HAP-1 (cell line): ENCODE measurements around the gene TMEM165.
A peak's percentile ranks its signal among the peaks of the same experiment; 100 is the strongest.
"Not testable (repeated sequence)": the region's sequence is repeated elsewhere in the genome, so short reads cannot be mapped to it uniquely, and the experiment has no call there.

Experiments used
- DNase-seq, 2 experiments: peaks; one replicate each; pipeline ENCODE4 v3.0.0-alpha.2; 2016 to 2020; ENCODE audit warnings: low spot score in 2 of 2
- H3K27me3 ChIP-seq: fragments of 250-450 bp; sonication (Bioruptor Pico); 2 replicates; pipeline ENCODE4 v1.5.1; 2020; ENCODE audit warnings: low read depth, mild to moderate bottlenecking, moderate library complexity
- H3K36me3 ChIP-seq: fragments of 250-450 bp; sonication (Bioruptor Pico); replicated peaks from 2 replicates; pipeline ENCODE4 v1.5.1; 2020; ENCODE audit warnings: mild to moderate bottlenecking
- H3K4me1 ChIP-seq: fragments of 250-450 bp; sonication (Bioruptor Pico); 2 replicates; pipeline ENCODE4 v1.5.1; 2020; ENCODE audit warnings: mild to moderate bottlenecking
- H3K4me3 ChIP-seq: fragments of 250-450 bp; sonication (Bioruptor Pico); 2 replicates; pipeline ENCODE4 v1.5.1; 2020; ENCODE audit warnings: mild to moderate bottlenecking, moderate library complexity
- H3K9me3 ChIP-seq: fragments of 250-450 bp; sonication (Bioruptor Pico); 2 replicates; pipeline ENCODE4 v1.5.1; 2020; ENCODE audit warnings: mild to moderate bottlenecking, moderate library complexity
- in situ Hi-C: fragments of 300-500 bp; cut with MboI; formaldehyde crosslinking; loops from 3 replicates; pipeline ENCODE4 v1.14.3; 2020; ENCODE audit warnings: low sequenced_read_pairs, inconsistent platforms, mixed read lengths

Gene TMEM165

GRCh38 chr4:55358246-55358645, 37.5 kb upstream of the TMEM165 start:
- in situ Hi-C loops = no loop called here
- Histone ChIP-seq H3K4me3 (no peak overlapping the region), H3K4me1 (no peaks in the 10 kb centered on the region; the same call in 1 of the 2 replicates), H3K36me3 (no peaks in the 10 kb centered on the region), H3K9me3 (no peaks in the 10 kb centered on the region), H3K27me3 (no peaks in the 10 kb centered on the region)
- no peak for DNase-seq

DNA sequence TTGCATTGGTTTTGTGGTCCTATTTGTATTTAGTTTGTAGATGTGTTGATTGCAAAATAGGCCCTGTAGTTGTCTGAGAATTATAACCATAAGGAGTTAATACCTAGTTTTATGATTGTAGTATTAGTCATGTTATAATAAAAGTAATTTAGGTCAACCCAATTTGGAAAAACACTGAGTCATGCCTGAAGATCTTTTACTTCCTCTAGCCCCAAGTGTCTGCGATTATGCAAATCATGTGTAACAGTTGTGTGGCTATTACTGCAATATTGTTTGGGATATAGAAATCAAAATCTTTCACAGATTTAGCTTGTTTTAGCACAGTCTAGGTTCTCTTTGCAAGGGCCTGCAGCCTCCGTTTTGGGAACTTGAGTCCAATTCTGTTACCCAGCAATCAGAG, 37.1 kb upstream of the TMEM165 start:
- H3K4me1 ChIP-seq = no peaks in the 10 kb centered on the region; the same call in 1 of the 2 replicates
- H3K9me3 ChIP-seq = no peaks in the 10 kb centered on the region
- no peaks in the 10 kb centered on the region for H3K27me3 ChIP-seq
- no peak overlapping the region for H3K4me3 ChIP-seq
- H3K36me3 ChIP-seq = peaks cover 2% of the 10 kb centered on the region; the same call in 1 of the 2 replicates
- no peak for DNase-seq
- in situ Hi-C loops = no loop called here

GRCh38 chr4:55359397-55359916, 36.3 kb upstream of the TMEM165 start:
- no peak for DNase-seq
- in situ Hi-C loops = no loop called here
- H3K4me3 ChIP-seq = no peak overlapping the region
- no peaks in the 10 kb centered on the region for H3K9me3 ChIP-seq
- peaks cover 4% of the 10 kb centered on the region for H3K4me1 ChIP-seq
- H3K36me3 ChIP-seq = peaks cover 3% of the 10 kb centered on the region; the same call in 1 of the 2 replicates
- H3K27me3 ChIP-seq = no peaks in the 10 kb centered on the region

- in situ Hi-C loops, DNase-seq, H3K36me3 ChIP-seq, H3K9me3 ChIP-seq, H3K27me3 ChIP-seq, H3K4me3 ChIP-seq: not testable (repeated sequence)
- peaks cover 13% of the 10 kb centered on the region for H3K4me1 ChIP-seq
Measured at GRCh38 chr4:55362938-55363337, 32.8 kb upstream of the TMEM165 start.

GRCh38 chr4:55363691-55364351, 31.9 kb upstream of the TMEM165 start:
- Histone ChIP-seq H3K9me3 (no peaks in the 10 kb centered on the region), H3K4me1 (peaks cover 13% of the 10 kb centered on the region), H3K27me3 (no peaks in the 10 kb centered on the region), H3K4me3 (no peak overlapping the region), H3K36me3 (peaks cover 3% of the 10 kb centered on the region; the same call in 1 of the 2 replicates)
- DNase-seq = no peak
- in situ Hi-C loops = no loop called here

GRCh38 chr4:55364691-55365344, 30.9 kb upstream of the TMEM165 start:
- Histone ChIP-seq H3K4me3 (no peak overlapping the region), H3K4me1 (peaks cover 13% of the 10 kb centered on the region), H3K36me3 (peaks cover 3% of the 10 kb centered on the region; the same call in 1 of the 2 replicates), H3K27me3 (no peaks in the 10 kb centered on the region), H3K9me3 (no peaks in the 10 kb centered on the region)
- DNase-seq = peak; percentile 73 to 75
- in situ Hi-C loops = no loop called here

DNA sequence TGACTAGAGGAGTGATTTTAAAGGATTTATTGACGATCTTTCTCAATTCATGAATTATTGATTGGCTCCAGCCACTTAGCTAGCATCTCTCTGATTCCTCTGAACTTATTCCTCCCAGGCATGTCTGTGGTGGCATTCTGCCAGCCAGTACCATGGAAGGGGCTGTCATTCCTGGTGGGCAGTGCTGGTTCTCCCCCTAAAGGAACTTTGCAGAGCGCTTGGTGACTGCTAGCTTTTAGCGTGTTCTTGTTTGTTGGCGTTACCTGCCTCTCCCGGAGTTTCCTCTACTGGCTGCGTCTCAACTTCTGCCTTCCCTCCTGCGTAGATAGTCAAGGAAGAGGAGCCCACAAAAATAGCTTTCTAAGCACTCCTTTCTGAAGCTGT, 30.4 kb upstream of the TMEM165 start:
- no peak for DNase-seq
- H3K4me3 ChIP-seq = no peak overlapping the region
- no peaks in the 10 kb centered on the region for H3K27me3 ChIP-seq
- in situ Hi-C loops = no loop called here
- no peaks in the 10 kb centered on the region for H3K9me3 ChIP-seq
- peaks cover 3% of the 10 kb centered on the region; the same call in 1 of the 2 replicates for H3K36me3 ChIP-seq
- peaks cover 13% of the 10 kb centered on the region for H3K4me1 ChIP-seq

GRCh38 chr4:55366621-55367020, 29.1 kb upstream of the TMEM165 start:
- peaks cover 3% of the 10 kb centered on the region; the same call in 1 of the 2 replicates for H3K36me3 ChIP-seq
- in situ Hi-C loops = no loop called here
- peaks cover 13% of the 10 kb centered on the region for H3K4me1 ChIP-seq

GRCh38 chr4:55367084-55367722, 28.6 kb upstream of the TMEM165 start:
- H3K9me3 ChIP-seq = no peaks in the 10 kb centered on the region
- H3K4me1 ChIP-seq = peaks cover 13% of the 10 kb centered on the region
- no peak overlapping the region for H3K4me3 ChIP-seq
- no peak for DNase-seq
- peaks cover 3% of the 10 kb centered on the region; the same call in 1 of the 2 replicates for H3K36me3 ChIP-seq
- in situ Hi-C loops = no loop called here
- no peaks in the 10 kb centered on the region for H3K27me3 ChIP-seq

More at GRCh38 chr4:55366621-55367020, 29.1 kb upstream of the TMEM165 start:
- no peaks in the 10 kb centered on the region for H3K27me3 ChIP-seq
- H3K9me3 ChIP-seq = no peaks in the 10 kb centered on the region
- no peak overlapping the region for H3K4me3 ChIP-seq
- no peak for DNase-seq

DNA sequence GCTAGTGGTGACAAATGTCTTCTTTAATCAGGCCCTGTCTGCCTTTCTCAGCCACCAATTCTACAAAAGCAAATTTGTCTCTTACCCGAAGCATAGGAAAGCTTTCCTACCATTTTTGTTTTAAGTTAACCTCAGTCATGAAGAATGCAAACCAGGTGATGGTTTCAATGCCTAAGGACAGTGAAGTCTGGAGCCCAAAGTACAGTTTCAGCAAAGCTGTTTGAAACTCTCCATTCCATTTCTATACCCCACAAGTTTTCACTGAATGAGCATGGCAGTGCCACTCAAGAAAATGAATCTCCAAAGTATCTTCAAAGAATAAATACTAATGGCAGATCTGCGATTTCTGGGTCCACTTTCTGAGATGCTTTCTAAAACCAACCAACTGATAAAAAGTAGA, 25.8 kb upstream of the TMEM165 start:
- in situ Hi-C loops = no loop called here

DNA sequence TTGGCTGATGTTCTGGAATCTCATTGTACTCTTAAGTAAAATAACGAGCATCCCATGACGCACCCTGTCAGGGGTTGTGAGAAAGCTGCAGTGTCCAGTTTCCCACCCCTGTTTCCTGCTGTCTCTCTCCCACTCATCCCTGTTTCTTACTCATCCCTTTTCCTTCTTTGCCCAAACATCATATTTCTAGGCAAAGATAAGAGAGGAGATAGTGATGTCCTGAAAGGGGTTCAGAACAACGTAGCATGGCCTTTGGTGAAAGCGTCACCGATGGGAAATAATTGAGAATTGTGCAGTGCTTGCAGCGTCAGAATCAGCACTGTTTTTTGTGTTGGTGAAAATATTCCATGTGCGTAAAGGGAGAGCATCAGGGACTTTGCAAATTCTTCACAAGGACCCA, 23.5 kb upstream of the TMEM165 start:
- in situ Hi-C loops = no loop called here
- H3K9me3 ChIP-seq = no peaks in the 10 kb centered on the region

More for the DNA sequence above, 25.8 kb upstream of the TMEM165 start:
- DNase-seq = no peak
- H3K4me3 ChIP-seq = no peak overlapping the region
- H3K27me3 ChIP-seq = no peaks in the 10 kb centered on the region
- peaks cover 4% of the 10 kb centered on the region for H3K4me1 ChIP-seq
- no peaks in the 10 kb centered on the region; the same call in 1 of the 2 replicates for H3K36me3 ChIP-seq
- H3K9me3 ChIP-seq = no peaks in the 10 kb centered on the region

GRCh38 chr4:55373461-55373860, 22.3 kb upstream of the TMEM165 start:
- H3K36me3 ChIP-seq = no peaks in the 10 kb centered on the region
- no peak for DNase-seq
- no peaks in the 10 kb centered on the region for H3K27me3 ChIP-seq

More for the DNA sequence above, 23.5 kb upstream of the TMEM165 start:
- no peaks in the 10 kb centered on the region for H3K36me3 ChIP-seq
- no peaks in the 10 kb centered on the region for H3K4me1 ChIP-seq
- no peak for DNase-seq
- H3K4me3 ChIP-seq = no peak overlapping the region
- H3K27me3 ChIP-seq = no peaks in the 10 kb centered on the region

DNA sequence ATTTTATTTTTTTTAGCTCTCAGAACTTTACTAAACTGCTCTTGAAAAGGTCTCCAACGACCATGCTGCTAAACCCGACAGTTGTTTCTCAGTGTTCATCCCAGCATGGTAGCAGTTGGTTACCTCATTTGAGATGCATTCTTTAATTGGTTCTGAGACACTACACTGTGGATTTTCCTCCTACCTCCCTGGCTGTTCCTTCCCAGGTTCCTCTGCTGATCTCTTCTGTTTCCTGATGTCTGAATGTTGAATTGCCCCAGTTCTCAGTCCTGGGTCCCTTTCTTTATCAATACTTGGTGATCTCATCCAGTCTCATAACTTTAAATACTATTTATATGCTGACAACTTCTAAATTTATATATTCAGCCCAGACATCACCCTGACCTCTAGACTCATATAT, 19.1 kb upstream of the TMEM165 start:
- no peak for DNase-seq
- Histone ChIP-seq H3K9me3 (no peaks in the 10 kb centered on the region), H3K27me3 (no peaks in the 10 kb centered on the region), H3K4me3 (no peak overlapping the region), H3K36me3 (no peaks in the 10 kb centered on the region), H3K4me1 (no peaks in the 10 kb centered on the region)
- in situ Hi-C loops = no loop called here

More at GRCh38 chr4:55373461-55373860, 22.3 kb upstream of the TMEM165 start:
- in situ Hi-C loops = no loop called here
- Histone ChIP-seq H3K9me3 (no peaks in the 10 kb centered on the region), H3K4me1 (no peaks in the 10 kb centered on the region), H3K4me3 (no peak overlapping the region)
